Suppressor macrophage treated with lipopolysaccharide for 1 hour (primary cell): Measurements from ENCODE around the gene MCRIP2.
"Not testable (repeated sequence)": the region's sequence is repeated elsewhere in the genome, so short reads cannot be mapped to it uniquely, and the experiment has no call there.

ENCODE experiments used
- DNase-seq, 3 donors: peaks; one replicate each; pipeline ENCODE4 v3.0.0-alpha.2; 2020 to 2022

The MCRIP2 gene

GRCh38 chr16:683396-684070 lies 41.9 kb downstream of the MCRIP2 start:
- DNase-seq = no peak

GRCh38 chr16:684071-684794 lies 42.6 kb downstream of the MCRIP2 start, which contains the start of gene JMJD8:
Gene JMJD8, minus strand, starts transcription at chr16:684334. Its CDS starts 15 bp downstream, at chr16:684319.
- peak; percentile 98 to 99 (median 99) for DNase-seq

GRCh38 chr16:684961-685696 lies 43.5 kb downstream of the MCRIP2 start:
- DNase-seq = no peak

- peak; percentile 50 to 76 (median 52) for DNase-seq
These were observed 44.3 kb downstream of the MCRIP2 start for GRCh38 chr16:685967-686366.

GRCh38 chr16:686459-687260 lies 45.0 kb downstream of the MCRIP2 start:
- DNase-seq = no peak

- no peak for DNase-seq
These were observed 45.9 kb downstream of the MCRIP2 start for GRCh38 chr16:687499-687898.

- DNase-seq = no peak
These were observed 47.7 kb downstream of the MCRIP2 start for GRCh38 chr16:689175-689897.

- not testable (repeated sequence) for DNase-seq
These were observed 49.6 kb downstream of the MCRIP2 start for GRCh38 chr16:691242-691641.

- DNase-seq = no peak
These were observed 50.9 kb downstream of the MCRIP2 start for GRCh38 chr16:692356-693108.

- DNase-seq = no peak
These were observed 51.7 kb downstream of the MCRIP2 start for GRCh38 chr16:693364-693763.

GRCh38 chr16:693766-694165 lies 52.1 kb downstream of the MCRIP2 start:
- DNase-seq = no peak

GRCh38 chr16:694187-694862 lies 52.7 kb downstream of the MCRIP2 start:
- DNase-seq = no peak

- no peak for DNase-seq
These were observed 53.3 kb downstream of the MCRIP2 start for GRCh38 chr16:694863-695354.

- peak in 1 of 3 donors; percentile 23 for DNase-seq
These were observed 53.9 kb downstream of the MCRIP2 start for GRCh38 chr16:695355-696089.
